IMR-90 (cell line): ENCODE data around the gene TOR1A. TPM values are rescaled to one million over a fixed set of nuclear protein-coding genes. Genes with fewer than 3 reads are reported as not detected.

Source experiments
- ATAC-seq: fragments of 200-7000 bp; cut with Tn5 transposase; 2 replicates; pipeline ENCODE4 v1.9.1; 2020; ENCODE audit warnings: low read depth, mild to moderate bottlenecking, moderate library complexity
- BruUV-seq: library from RNA; stranded (reverse); fragments of 400-500 nt; replicated peaks from 2 replicates; lab custom pipeline; 2021; lab: Mats Ljungman, UMichigan
- CTCF ChIA-PET: fragments of 300-600 bp; formaldehyde crosslinking; extraction: SDS; loops from one replicate; lab custom pipeline; 2021; ENCODE audit warnings: antibody characterized with exemption; lab: Yijun Ruan, JAX
- POLR2A ChIA-PET: fragments of 300-600 bp; sonication (Branson Sonifier 250); formaldehyde crosslinking; loops from one replicate; lab custom pipeline; 2022; ENCODE audit warnings: antibody characterized with exemption; ENCODE audit not compliant: unreplicated experiment; lab: Charles Lee
- DNase-seq: peaks from one replicate; pipeline ENCODE4 v3.0.0; 2013
- H2AFZ ChIP-seq: replicated peaks from 2 replicates; pipeline ENCODE3; 2013; ENCODE audit warnings: low read length, mild to moderate bottlenecking; ENCODE audit not compliant: poor library complexity
- H2AK5ac ChIP-seq: 2 replicates; pipeline ENCODE4 v1.6.1; 2013; ENCODE audit warnings: low read depth, low read length, inconsistent platforms
- H2AK9ac ChIP-seq: replicated peaks from 2 replicates; pipeline ENCODE3; 2013; ENCODE audit warnings: mild to moderate bottlenecking, low read depth, low read length, moderate library complexity; ENCODE audit not compliant: poor library complexity
- H2BK120ac ChIP-seq: 2 replicates; pipeline ENCODE4 v1.6.1; 2013; ENCODE audit warnings: low read depth, low read length, inconsistent platforms
- H2BK15ac ChIP-seq: 3 replicates; pipeline ENCODE4 v1.6.1; 2013; ENCODE audit warnings: low read depth, low read length, inconsistent platforms
- H2BK20ac ChIP-seq: 2 replicates; pipeline ENCODE4 v1.6.1; 2013; ENCODE audit warnings: low read depth, mild to moderate bottlenecking, inconsistent platforms, low read length, moderate library complexity
- H2BK5ac ChIP-seq: 2 replicates; pipeline ENCODE4 v1.6.1; 2013; ENCODE audit warnings: mild to moderate bottlenecking, low read depth, low read length, inconsistent platforms; ENCODE audit not compliant: poor library complexity, severe bottlenecking
- H3K14ac ChIP-seq: replicated peaks from 2 replicates; pipeline ENCODE4 v1.6.1; 2013; ENCODE audit warnings: low read depth, low read length, inconsistent platforms
- H3K18ac ChIP-seq: 2 replicates; pipeline ENCODE4 v1.6.1; 2013; ENCODE audit warnings: low read depth, low read length, control low read depth
- H3K23ac ChIP-seq: 2 replicates; pipeline ENCODE4 v1.6.1; 2013; ENCODE audit warnings: low read depth, low read length, inconsistent platforms
- H3K27ac ChIP-seq: 2 replicates; pipeline ENCODE4 v1.5.1; 2013; ENCODE audit warnings: mild to moderate bottlenecking, control low read depth, low read length; ENCODE audit not compliant: insufficient read depth
- H3K27me3 ChIP-seq: 2 replicates; pipeline ENCODE4 v1.6.1; 2013; ENCODE audit warnings: low read length; ENCODE audit not compliant: control insufficient read depth, insufficient read depth
- H3K36me3 ChIP-seq: 2 replicates; pipeline ENCODE4 v1.6.1; 2013; ENCODE audit warnings: low read length, mixed read lengths; ENCODE audit not compliant: control insufficient read depth, insufficient read depth
- H3K4ac ChIP-seq: 2 replicates; pipeline ENCODE4 v1.6.1; 2013; ENCODE audit warnings: low read depth, low read length, inconsistent platforms
- H3K4me1 ChIP-seq: 2 replicates; pipeline ENCODE4 v1.6.1; 2013; ENCODE audit warnings: low read length, mixed read lengths; ENCODE audit not compliant: control insufficient read depth, insufficient read depth
- H3K4me2 ChIP-seq: 2 replicates; pipeline ENCODE4 v1.6.1; 2013; ENCODE audit warnings: low read depth, mild to moderate bottlenecking, control low read depth, low read length, moderate library complexity
- H3K4me3 ChIP-seq: 2 replicates; pipeline ENCODE4 v1.5.1; 2013; ENCODE audit warnings: low read depth, mild to moderate bottlenecking, control low read depth, low read length, moderate library complexity; ENCODE audit not compliant: insufficient read depth
- H3K56ac ChIP-seq: 2 replicates; pipeline ENCODE4 v1.6.1; 2013; ENCODE audit warnings: low read length, inconsistent platforms; ENCODE audit not compliant: insufficient read depth; ENCODE audit errors: extremely low read depth
- H3K79me1 ChIP-seq, 2 experiments: 2 replicates each; pipeline ENCODE4 v1.6.1; 2013; ENCODE audit warnings: low read length in 2 of 2, inconsistent platforms in 1 of 2, low read depth in 1 of 2
- H3K9ac ChIP-seq: 2 replicates; pipeline ENCODE4 v1.6.1; 2013; ENCODE audit warnings: low read depth, low read length, control low read depth
- H3K9me1 ChIP-seq: 2 replicates; pipeline ENCODE4 v1.6.1; 2013; ENCODE audit warnings: low read length, inconsistent platforms; ENCODE audit not compliant: insufficient read depth
- H3K9me3 ChIP-seq: 2 replicates; pipeline ENCODE4 v1.6.1; 2013; ENCODE audit warnings: low read length; ENCODE audit not compliant: control insufficient read depth, insufficient read depth
- H4K20me1 ChIP-seq: 2 replicates; pipeline ENCODE4 v1.6.1; 2013; ENCODE audit warnings: low read length, inconsistent platforms; ENCODE audit not compliant: insufficient read depth
- H4K5ac ChIP-seq: 2 replicates; pipeline ENCODE4 v1.6.1; 2013; ENCODE audit warnings: mild to moderate bottlenecking, low read depth, low read length, control low read depth
- H4K8ac ChIP-seq, 2 experiments: 2 replicates each; pipeline ENCODE4 v1.6.1; 2013; ENCODE audit warnings: low read depth in 2 of 2, low read length in 2 of 2, control low read depth in 1 of 2, inconsistent platforms in 1 of 2
- H4K91ac ChIP-seq: 2 replicates; pipeline ENCODE4 v1.6.1; 2013; ENCODE audit warnings: low read depth, low read length, inconsistent platforms; ENCODE audit not compliant: insufficient read depth
- NFE2L2 ChIP-seq: fragments of 150-350 bp; IDR thresholded peaks from 2 replicates; pipeline ENCODE4 v1.6.1; 2016; ENCODE audit warnings: low read depth, mild to moderate bottlenecking, low read length
- RAD21 ChIP-seq: IDR thresholded peaks from 2 replicates; pipeline ENCODE4 v1.6.1; 2012; ENCODE audit warnings: low read length, improper control_type of control experiment
- WGBS, 2 experiments: methylation state at CpG; one replicate each; pipeline versions ENCODE4 v1.1.5 to v1.1.7; 2013; ENCODE audit warnings: missing lambda C conversion rate in 2 of 2; ENCODE audit not compliant: insufficient read length in 1 of 2; ENCODE audit errors: extremely low coverage in 2 of 2; 5-methylcytosine and 5-hydroxymethylcytosine counted together
- dilution Hi-C: fragments of 300-500 bp; cut with HindIII; formaldehyde crosslinking; loops from one replicate; pipeline ENCODE4 v1.14.3; 2018; ENCODE audit warnings: low sequenced_read_pairs; ENCODE audit not compliant: unreplicated experiment
- in situ Hi-C: fragments of 300-500 bp; cut with MboI; formaldehyde crosslinking; loops from 3 replicates; pipeline ENCODE4 v1.14.3; 2019; ENCODE audit warnings: low sequenced_read_pairs, inconsistent platforms, mixed read lengths
- intact Hi-C: fragments of 100-400 bp; cut with micrococcal nuclease; formaldehyde crosslinking; loops from 2 replicates; pipeline ENCODE4 v1.10.0; 2022
- polyA plus RNA-seq, 3 experiments: library from polyadenylated mRNA; depleted of rRNA; stranded (reverse); fragments of >200 nt; gene quantifications; 2 replicates each; pipeline ENCODE4 v1.2.3, GENCODE V29; 2012; ENCODE audit warnings: low replicate concordance in 1 of 3
- total RNA-seq: library from RNA; depleted of rRNA; stranded (reverse); fragments of >200 nt; gene quantifications from 2 replicates; pipeline ENCODE4 v1.2.3, GENCODE V29; 2012
- TF ChIP-seq, protein P1 (sequence below): fragments of 150-350 bp; IDR thresholded peaks from 2 replicates; pipeline ENCODE4 v1.6.1; 2016; ENCODE audit warnings: low read depth, mild to moderate bottlenecking, low read length, moderate library complexity, borderline replicate concordance

The TOR1A gene
- total and polyA plus RNA-seq, 2 of the 4 experiments (the other 2 are of a cell fraction) = 27.1 to 74.2 TPM

DNA sequence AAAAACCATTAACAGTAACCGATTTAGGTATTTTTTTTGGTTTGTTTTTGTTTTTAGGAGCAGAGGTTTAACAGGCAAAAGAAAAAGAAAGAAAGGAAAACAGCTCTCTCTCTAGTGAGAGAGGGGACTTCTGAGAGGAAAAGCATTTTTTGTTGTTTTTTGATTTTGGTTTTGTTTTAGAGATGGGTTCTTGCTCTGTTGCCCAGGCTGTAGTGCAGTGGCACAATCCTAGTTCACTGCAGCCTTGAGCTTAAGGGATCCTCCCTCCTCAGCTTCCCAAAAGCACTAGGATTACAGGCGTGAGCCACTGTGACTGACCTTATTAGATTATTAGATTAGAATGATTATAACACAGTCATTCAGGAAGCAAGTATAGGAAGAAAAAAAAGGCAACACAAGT lies 21.4 kb upstream of the TOR1A start:
- Histone ChIP-seq H3K23ac (no peak overlapping the region), H2AK9ac (no peak overlapping the region), H3K9me1 (no peaks in the 10 kb centered on the region), H2BK20ac (no peak overlapping the region), H3K79me1 (peaks cover 14 to 21% of the 10 kb centered on the region in 2 experiments), H3K27ac (no peak overlapping the region), H4K5ac (no peak overlapping the region), H3K4ac (no peak overlapping the region), H4K20me1 (peaks cover 5% of the 10 kb centered on the region), H2AK5ac (no peak overlapping the region), H3K9ac (no peak overlapping the region), H3K9me3 (no peaks in the 10 kb centered on the region), H2AFZ (no peak overlapping the region), H3K27me3 (no peaks in the 10 kb centered on the region), H2BK120ac (no peak overlapping the region), H3K36me3 (peaks cover 11% of the 10 kb centered on the region), H3K4me3 (no peak overlapping the region), H3K18ac (no peak overlapping the region), H2BK15ac (no peak overlapping the region), H3K4me2 (no peak overlapping the region), H3K56ac (no peak overlapping the region), H3K14ac (no peak overlapping the region), H4K8ac (no peak overlapping the region), H3K4me1 (no peaks in the 10 kb centered on the region), H2BK5ac (no peak overlapping the region), H4K91ac (no peak overlapping the region)
- ATAC-seq (no peak), DNase-seq (no peak)
- in situ Hi-C loops = no loop called here
- BruUV-seq = no TSS peak
- intact Hi-C loops = no loop called here
- CTCF ChIA-PET = no interaction called here
- TF ChIP-seq, protein P1, sequence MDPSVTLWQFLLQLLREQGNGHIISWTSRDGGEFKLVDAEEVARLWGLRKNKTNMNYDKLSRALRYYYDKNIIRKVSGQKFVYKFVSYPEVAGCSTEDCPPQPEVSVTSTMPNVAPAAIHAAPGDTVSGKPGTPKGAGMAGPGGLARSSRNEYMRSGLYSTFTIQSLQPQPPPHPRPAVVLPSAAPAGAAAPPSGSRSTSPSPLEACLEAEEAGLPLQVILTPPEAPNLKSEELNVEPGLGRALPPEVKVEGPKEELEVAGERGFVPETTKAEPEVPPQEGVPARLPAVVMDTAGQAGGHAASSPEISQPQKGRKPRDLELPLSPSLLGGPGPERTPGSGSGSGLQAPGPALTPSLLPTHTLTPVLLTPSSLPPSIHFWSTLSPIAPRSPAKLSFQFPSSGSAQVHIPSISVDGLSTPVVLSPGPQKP = no peak
- no peak for TF ChIP-seq NFE2L2
- no peak for TF ChIP-seq RAD21
- POLR2A ChIA-PET = no interaction called here
- dilution Hi-C loops = no loop called here
- no CpG with 5 or more reads among the region's 2 CpGs for WGBS, 2 experiments
